Germinal center (tissue), 1 donor: ENCODE data around the gene EFHC1.

ENCODE experiments used
- DNase-seq: peaks from one replicate; pipeline ENCODE4 v3.0.0; 2012; ENCODE audit warnings: mixed read lengths, low spot score

EFHC1 gene

DNA sequence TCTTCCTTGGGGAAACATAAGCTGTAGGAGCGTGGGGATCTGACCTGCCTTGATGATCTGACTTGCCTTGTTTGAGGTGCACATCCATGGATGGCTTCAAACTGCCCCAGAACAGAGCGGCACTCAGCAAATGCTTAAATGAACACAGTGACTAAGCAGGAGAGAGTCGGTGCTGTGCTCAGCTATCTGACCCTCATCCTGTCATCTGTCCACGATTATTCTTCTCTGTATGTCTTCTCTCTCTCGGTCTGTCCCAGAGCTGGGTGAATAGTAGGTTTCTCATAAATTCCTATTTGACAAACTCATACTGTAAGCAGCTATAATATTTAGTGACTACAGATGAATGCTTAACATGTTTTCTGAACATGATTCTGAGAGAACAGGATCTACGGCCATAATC lies 119.5 kb downstream of the EFHC1 start:
- DNase-seq = no peak

DNA sequence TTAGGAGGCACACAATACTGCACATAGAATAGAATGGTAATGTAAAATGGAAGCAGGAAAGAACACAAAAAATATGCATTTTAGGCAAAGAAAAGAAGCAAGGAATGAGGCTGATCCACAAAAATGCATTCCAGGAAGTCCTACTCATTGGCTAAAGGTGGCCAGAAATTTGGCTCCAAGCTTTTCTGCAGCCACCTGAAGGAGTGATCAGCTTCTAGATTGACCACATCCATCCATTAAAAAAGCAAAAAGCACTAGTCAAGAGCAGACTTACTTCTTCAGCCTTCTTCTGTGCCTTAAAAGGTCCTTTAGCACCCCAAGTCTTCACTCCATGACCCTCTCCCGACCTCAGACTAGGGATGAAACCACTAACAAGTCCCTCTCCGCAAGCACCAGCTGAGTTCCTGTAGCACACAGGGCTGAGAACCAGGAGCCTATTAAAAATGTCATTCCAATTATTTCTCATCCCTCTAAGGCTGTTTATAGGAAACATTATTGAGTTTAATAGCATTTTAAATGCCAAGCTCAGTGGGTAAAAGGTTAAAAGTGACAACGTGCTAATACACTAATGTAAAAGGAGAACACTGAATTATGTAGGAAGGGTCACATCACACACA lies 120.3 kb downstream of the EFHC1 start:
- no peak for DNase-seq

DNA sequence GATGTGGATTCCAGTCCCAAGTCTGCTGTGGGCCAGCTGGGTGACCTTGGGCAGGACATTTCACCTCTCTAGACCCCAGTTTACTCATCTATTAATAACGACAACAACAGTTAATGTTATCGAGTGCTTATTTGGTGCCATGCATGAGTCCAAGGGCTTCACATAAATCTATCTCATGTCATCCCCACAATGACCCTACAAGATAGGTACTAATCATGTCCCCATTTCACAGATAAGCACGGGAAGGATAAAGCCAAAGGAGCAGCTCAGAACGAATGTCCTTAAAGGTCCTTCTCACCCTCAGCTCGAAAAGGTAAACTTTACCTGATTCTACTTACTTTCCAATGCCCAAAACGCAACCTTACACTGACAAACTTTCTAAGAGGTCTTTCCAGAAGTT lies 121.0 kb downstream of the EFHC1 start:
- no peak for DNase-seq

DNA sequence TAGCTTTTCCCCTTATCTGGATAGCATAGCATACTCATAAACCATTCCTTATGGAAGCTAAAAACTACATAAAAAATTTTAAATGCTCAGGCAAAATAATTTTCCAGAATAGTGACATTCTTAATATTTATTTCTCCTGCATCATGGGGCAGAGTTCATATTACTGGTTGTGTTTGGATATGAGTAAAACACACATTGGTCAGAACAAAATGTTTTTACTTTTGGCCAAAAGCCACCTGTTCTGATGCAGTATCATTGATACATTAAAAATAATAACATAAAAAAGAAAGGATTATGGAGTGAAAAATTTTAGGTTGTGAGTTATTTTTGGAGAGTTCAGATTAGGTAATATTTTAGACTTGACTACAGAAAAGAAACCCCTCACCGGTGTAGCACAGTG lies 123.1 kb downstream of the EFHC1 start:
- no peak for DNase-seq

DNA sequence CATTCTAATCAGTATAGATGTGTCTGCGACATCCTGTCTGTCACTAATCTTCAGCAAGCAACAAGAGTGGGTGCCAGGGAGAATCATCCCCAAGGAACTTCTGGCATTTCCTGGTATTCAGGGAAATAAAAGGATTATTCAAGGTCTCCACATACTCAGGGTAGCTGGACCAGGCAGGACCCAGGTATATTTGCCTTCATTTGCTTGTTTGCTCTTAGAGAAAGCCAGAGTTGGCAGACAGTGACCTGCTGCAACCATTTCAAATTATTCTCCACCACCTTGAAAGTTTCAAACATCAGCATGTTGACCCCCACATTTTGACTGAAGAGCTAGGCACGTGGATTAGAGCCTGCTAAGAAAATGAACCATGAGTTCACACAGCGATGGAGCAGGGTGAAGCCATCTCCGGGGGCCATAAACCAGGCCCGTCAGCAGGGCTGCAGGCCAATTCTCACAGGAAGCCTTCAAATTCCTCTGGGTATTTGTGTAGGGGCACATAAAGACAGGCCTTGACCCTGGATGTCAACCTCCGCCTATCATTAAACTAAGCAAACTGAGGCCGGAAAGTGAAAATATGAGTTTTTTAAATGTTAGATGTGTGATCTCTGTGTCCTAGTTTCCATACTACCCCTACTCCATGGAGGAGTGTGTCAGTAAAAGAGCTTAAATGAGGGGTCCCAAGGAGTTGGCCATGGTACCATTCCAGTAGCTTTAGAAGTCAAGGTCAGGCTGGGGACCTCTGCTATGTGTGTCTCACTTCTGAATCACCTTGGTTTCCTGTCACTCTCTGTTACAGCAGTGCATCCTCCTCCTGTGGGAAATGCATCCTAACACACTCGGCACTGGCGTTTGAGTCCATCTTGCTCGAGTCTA lies 123.8 kb downstream of the EFHC1 start:
- DNase-seq = no peak

DNA sequence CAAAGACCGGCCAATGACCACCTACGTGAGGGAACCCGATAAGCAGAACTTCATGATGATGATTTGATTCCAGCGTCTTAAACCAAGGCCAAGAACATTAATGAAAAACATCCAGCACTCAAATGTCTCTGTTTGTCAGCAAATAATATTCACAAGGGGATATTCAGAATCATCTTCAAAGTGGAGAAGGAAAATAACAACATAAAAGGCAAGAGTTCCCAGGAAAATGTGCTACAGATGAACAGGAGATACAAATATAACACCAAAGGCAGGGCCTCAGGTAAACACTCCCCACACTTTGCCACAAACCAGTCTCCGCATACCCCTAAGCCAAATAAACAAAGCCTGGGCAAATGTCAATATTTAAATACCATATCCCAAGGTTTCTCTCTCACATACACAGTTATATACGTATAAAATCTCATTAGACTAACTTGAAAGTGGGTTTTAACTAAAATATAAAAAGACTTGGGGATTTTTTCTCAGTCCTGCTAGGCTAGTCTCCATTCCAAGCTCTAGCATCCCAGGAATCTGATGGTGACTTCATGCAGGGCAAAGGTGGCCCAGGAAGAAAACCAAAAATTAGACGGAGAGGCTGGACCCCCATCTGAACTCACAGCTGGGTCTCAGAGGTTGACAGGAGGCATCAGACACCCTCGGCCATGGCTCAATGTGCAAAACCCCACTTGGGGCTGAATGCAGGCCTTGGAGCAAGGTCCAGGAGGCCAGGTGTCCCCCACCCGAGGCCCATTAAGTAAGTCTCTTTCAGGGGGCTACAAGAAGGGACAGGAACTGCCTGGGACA lies 124.7 kb downstream of the EFHC1 start:
- no peak for DNase-seq

DNA sequence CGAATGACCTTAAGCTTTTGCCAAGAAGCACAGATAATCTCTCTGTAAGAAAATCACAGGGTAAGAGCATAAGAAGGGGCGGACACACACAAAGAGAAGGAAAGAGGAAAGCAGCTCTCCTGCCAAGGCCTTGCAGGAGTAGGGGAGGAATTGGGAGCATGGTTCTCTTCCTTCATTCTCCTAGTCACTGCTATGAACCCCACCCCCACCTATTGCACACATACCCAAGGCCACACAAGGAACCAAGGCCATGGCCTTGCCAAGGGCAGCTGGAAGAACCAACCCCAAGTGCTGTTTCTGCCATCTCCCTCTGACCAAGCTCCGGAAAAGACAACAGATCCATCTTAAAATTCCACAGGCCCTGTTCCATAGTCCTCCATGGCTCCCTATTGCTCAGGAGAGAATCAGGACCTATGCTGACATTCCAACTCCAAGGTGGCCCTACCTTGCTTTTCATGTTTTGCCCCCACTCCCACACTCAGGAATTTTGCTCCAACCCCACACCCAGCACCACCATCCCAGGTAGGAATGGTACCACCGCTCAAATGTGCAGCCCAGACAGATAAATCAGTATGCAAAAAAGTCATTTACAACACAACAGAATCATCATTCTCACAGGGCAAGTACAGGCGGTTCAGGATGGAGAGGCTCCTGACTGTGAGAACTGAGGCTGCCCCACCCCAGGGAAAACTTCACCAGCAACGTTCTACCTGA lies 125.4 kb downstream of the EFHC1 start:
- no peak for DNase-seq

DNA sequence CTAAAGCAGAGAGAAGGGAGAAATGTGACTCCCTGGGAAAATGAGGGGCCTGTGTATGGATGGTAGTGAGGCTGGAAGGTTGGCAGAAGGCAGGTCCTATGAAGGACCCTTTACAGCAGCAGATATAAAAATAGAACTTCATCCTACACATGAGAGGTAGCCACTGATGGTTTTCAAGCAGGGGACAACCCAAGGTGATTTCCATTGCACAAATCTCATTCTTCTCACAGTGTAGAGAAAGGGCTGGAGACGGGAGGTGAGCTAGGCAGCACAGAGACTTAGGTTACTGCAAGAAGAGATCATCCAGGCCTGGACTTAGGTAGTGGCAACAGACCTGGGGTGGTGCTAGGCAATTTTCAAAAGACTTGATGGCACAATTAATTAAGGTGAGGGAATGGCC lies 126.0 kb downstream of the EFHC1 start:
- no peak for DNase-seq

DNA sequence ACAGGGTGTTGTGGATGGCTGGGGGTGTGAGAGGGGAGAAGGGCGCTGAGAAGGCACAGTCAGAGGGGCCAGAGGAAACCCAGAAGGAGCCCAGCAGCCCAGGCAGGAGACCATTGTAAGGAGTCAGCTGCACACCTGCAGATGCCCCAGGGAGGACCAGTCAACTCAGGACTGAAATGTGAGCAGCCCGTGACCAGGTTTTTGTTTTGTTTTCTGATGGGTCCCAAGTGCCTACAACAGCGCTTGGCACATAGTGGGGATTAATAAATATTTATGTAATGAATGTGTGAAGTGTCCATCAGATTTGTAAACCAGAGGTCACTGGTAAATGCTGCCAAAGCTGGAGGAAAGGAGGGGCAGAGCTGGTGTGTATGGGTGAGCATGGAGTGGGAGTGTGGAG lies 126.5 kb downstream of the EFHC1 start:
- DNase-seq = no peak

DNA sequence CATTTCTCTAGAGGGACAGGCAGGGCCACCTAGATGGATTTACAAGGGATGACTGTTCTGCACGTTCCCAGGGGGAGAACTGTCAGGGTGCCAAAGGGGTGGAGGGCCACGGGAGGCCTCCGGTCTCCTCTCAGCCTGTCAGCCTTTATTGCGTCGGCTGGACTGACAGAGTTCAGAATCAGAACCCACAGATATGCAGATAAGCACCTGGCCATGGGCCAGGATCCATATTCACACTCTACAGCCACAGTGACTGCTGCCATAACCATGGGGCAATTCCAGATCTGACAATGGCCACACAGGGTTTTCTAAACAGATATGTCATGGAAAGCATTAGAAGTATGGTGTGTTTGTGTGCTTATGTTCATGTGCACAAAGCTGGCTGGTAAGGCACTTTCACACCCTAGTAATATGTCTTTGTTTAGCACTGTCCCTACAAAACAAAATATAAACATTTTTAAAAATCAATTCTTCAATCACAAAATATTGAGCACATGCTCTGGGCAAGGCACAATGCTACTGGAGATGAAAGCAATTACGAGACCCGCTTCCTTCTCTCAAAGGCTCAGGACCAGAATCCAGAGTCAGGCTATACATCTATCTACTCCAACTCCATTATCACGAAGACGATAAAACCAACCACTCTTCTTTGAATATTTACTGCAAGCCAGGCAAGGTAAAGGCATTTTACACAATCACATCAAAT lies 127.7 kb downstream of the EFHC1 start:
- DNase-seq = no peak

DNA sequence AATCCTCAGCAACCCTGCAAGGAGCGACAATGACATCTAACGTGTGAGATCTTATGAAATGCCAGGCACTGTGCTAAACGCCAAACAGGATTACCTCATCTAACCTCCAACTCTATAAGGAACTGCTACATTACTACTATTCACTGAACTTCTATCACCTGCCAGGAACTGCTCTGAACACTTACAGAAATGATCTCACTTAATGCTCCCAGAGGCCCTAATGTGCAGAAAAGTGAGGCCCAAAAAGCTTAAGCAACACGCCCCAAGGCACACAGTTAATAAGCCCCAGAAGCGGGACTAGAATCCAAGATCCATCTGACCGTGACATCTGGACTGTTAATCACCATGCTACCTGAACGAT lies 128.2 kb downstream of the EFHC1 start:
- DNase-seq = no peak

DNA sequence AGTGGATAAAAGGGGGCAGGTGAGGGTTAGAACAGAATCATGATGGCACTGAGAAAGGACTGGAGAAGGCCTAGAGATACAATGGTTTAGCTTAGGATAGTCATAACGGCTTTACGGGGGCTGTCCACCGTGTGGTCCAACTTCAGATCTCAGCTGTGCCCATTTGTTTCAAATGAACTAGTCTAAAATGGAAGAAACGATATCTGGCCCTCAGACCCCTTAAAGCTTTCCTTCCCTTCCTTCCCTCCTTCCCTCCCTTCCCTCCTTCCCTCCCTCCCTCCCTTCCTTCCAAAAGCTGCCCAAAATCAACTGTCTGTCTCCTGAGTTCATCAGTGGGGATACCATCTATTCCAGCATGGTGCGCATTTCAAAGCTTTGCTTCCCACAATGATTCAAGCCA lies 128.9 kb downstream of the EFHC1 start:
- no peak for DNase-seq

DNA sequence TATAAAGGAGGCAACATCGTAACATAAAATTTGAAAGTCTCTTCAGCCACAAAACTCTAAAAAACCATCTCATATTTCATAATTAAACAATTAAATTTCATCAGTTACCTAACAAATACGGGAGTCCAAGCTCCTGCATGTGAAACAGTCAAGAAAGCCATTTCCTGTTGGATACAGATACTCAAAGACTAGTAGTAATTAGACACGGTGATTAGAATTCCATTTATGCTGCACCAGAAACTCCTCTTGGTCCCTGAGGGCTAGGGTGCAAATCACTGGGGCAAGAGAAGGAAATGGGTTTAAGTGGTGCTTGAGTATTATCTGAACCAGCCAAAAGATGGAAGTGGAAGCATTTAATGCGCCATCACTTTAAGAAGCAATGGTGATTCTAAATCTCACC lies 129.3 kb downstream of the EFHC1 start:
- no peak for DNase-seq

DNA sequence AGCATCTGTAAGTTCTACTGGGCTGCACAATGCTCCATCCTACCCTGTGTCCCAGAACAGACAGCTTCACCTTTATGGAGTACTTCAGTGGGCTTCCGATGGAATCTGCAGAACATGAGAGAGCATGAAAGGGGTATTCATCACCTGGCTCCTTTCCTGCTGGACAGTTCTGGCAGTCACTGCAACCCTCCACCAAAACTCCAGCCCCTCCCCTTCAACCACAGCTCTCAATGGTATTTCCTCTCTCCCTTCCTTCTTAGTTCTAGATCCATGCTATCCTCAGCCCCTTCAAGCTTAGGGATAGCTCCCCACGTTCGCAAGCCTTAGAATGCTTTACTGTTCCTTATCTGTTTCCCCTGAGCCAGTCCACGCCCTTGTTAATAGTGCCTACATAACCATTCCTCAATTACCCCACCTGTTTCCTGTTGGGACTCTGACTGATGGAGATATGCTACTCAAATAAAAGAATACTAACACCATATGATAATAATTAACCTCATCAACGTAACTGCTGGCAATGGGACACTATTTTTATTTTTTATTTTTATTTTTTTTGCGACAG lies 130.0 kb downstream of the EFHC1 start:
- no peak for DNase-seq

DNA sequence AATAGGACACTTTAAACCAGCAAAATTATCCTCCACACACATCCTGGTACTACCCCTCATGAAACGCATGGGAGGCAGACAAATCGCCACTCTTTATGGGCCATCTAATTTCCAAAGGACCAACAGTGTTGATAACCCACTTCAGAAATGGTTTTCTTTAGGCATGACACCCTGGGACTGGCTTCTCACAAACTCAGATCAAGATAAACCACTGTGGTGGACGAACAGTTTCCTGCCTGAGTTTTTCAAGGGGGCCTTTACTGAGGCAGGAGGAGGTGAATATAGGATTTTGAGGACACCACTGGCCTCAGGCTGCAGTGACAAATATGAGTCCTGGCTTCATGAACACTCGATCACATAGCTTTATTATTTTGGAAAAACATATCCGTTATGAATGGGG lies 130.7 kb downstream of the EFHC1 start:
- no peak for DNase-seq

DNA sequence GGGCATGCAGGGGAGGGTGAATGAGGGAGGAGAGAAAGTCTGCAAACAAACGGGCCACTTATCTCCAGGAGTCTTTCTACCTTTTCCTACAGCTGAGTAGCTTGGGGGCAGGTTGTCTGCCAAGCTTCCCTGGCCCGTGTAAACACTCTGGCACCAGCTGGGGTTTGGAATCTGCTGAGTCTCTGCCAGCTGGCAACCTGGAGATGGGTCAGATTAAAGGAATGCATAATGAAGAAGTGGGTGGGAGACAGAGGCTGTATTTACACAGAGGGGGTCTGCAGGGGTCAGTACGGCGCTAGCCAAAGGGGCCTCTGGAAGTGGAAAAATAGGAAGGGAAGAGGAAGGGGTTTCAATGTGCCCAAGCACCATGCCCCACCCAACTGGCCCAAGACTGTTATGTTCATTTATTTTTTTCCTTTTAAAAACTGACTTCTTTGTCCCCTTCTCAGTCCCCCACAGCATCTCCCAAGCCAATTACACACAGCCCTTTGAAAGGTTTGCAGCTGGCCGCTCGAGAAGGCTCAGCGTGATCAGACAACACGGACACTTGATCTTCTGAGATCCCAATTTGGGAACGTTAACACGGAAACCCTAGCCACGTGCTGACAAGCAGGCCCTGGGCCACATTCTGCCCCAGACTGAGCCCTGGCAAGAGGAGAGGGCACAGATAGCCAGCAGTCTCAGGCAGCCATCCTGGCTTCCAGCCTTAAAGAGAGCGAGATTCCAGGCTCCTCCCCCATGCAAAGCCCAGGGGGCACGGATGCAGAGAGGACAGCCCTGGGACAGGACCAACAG lies 131.5 kb downstream of the EFHC1 start:
- DNase-seq = no peak

DNA sequence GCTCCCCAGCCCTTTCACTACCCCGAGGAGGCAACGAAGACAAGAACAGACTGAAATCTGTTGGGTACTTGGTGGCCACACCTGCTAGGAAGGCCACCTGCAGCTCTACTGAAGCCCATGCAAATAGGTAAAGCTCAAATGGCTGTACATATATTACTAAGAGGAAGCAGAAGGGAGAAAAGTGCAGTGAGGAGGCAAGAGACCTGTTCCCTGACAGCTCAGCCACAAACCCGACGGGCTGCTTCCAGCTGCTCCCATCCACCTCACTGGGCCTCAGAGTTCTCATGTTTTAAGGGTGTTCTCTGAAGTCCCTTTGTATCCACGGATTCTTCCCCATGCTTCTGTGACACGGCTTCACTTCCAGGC lies 132.1 kb downstream of the EFHC1 start:
- DNase-seq = peak; percentile 51

DNA sequence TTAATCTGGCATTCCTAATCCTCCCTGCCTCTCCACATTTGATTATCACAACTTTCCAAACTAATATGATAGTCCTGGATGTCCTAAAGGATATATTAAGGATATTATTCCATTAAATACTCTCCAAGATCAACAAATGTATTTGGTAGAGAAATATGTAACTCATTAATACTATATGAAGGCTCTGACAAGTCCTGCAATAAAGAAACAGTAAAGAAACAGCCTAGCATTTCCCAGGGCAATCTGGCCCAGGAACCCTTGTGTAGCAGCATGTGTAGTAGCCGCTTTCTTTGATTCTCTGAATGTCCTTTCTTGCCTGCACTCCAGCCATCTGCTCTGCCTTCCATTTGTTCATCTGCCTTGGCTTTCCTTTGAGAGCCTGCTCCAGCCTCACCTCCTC lies 133.0 kb downstream of the EFHC1 start:
- DNase-seq = no peak

DNA sequence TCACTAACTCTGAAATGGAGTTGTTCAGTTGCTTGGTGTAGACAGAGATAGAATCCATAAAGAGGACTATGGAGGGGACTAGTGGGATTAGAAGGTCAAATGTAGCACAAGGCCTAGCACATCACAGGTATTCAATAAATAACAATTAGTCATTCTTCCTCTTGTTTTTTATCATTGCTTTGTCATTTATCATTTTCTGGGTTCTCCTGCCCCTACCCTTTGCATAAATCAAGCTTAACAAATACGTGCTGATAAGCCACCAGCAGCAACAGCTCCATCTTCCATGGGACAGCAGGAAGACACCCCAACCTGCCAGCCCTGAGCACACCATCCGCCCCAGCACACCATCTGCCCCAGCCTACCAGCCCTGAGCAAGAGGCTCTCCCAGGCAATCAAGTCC lies 133.6 kb downstream of the EFHC1 start:
- no peak for DNase-seq

DNA sequence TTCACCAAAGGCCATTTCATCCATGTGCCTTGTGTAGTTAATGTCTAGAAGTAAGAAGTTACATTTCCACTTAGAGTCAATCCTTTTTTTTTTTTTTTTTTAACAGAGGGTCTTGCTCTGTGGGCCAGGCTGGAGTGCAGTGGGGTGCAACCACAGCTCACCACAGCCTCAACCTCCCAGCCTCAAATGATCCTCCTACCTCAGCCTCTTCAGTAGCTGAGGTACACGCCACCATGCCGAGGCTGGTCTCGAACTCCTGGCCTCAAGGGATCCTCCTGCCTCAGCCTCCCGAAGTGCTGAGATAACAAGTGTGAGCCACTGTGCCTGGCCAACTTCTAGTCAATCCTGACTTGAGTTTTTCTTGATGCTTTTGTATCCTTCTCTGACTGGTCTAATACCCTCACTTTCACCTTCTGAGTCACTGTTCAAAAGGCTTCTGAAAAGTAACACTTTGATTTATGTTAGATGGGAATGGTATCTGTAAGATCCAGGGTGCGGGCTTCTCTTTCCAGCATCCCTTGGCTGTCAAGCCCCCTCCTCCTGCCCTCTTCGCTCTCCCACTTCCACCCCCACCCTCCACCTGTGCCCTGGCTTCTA lies 134.6 kb downstream of the EFHC1 start:
- no peak for DNase-seq
